ENCODE results near the gene FIBCD1.
A peak's percentile ranks its signal among the peaks of the same experiment; 100 is the strongest.

FIBCD1 gene

GRCh38 chr9:130874783-130875182 lies 64.3 kb downstream of the FIBCD1 start:
- DNase-seq: no peak

- no peak for DNase-seq
Observed at GRCh38 chr9:130873966-130874365, 65.1 kb downstream of the FIBCD1 start.

- no peak for DNase-seq
Observed at GRCh38 chr9:130872912-130873503, 66.0 kb downstream of the FIBCD1 start.

- no peak for DNase-seq
Observed at GRCh38 chr9:130872508-130872907, 66.5 kb downstream of the FIBCD1 start.

- DNase-seq: no peak
Observed at GRCh38 chr9:130872093-130872492, 67.0 kb downstream of the FIBCD1 start.

GRCh38 chr9:130871395-130872062 lies 67.5 kb downstream of the FIBCD1 start:
- DNase-seq: no peak

- no peak for DNase-seq
Observed at GRCh38 chr9:130870491-130871381, 68.3 kb downstream of the FIBCD1 start.

- DNase-seq: no peak
Observed at GRCh38 chr9:130869250-130869649, 69.8 kb downstream of the FIBCD1 start.

GRCh38 chr9:130868230-130868629 lies 70.8 kb downstream of the FIBCD1 start:
- no peak for DNase-seq

- DNase-seq: no peak
Observed at GRCh38 chr9:130867556-130867955, 71.5 kb downstream of the FIBCD1 start.

- peak; percentile 24 for DNase-seq
Observed at GRCh38 chr9:130866474-130866965, 72.5 kb downstream of the FIBCD1 start.

- no peak for DNase-seq
Observed at GRCh38 chr9:130865921-130866320, 73.1 kb downstream of the FIBCD1 start.

- DNase-seq: no peak
Observed at GRCh38 chr9:130864541-130864940, 74.5 kb downstream of the FIBCD1 start.

- DNase-seq: no peak
Observed at GRCh38 chr9:130862747-130863146, 76.3 kb downstream of the FIBCD1 start.

GRCh38 chr9:130862217-130862616 lies 76.8 kb downstream of the FIBCD1 start:
- no peak for DNase-seq

GRCh38 chr9:130861372-130862180 lies 77.5 kb downstream of the FIBCD1 start:
- no peak for DNase-seq

- no peak for DNase-seq
Observed at GRCh38 chr9:130860458-130861316, 78.4 kb downstream of the FIBCD1 start.

GRCh38 chr9:130858739-130859705 lies 80.0 kb downstream of the FIBCD1 start:
- no peak for DNase-seq

GRCh38 chr9:130857864-130858738 lies 80.9 kb downstream of the FIBCD1 start:
- DNase-seq: no peak
